Measurements from ENCODE around the gene PTPRB.
"Not testable (repeated sequence)": the region's sequence is repeated elsewhere in the genome, so short reads cannot be mapped to it uniquely, and the experiment has no call there.

Gene PTPRB

GRCh38 chr12:70535896-70536374 is 101.3 kb downstream of the PTPRB start:
- FAIRE-seq = no peak

DNA sequence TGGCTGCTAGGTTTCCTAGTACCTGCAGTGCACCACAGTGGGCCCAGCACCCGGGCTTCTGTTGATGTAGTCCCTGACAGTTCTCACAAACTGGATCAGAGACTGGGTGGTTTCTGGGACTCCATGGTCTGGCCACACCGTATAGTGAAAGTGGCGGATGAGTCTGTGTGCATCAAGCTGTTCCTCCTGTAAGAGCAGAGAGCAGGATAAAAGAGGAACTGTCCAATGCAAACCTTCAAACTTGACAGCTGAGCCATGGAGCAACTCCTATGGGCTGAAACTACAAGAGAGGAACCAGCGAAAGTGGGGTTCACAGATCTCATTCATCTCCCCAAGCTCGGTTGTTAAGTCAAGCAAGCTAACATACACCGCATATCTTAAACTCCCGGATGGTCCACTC is 102.8 kb downstream of the PTPRB start:
- no peak for FAIRE-seq

DNA sequence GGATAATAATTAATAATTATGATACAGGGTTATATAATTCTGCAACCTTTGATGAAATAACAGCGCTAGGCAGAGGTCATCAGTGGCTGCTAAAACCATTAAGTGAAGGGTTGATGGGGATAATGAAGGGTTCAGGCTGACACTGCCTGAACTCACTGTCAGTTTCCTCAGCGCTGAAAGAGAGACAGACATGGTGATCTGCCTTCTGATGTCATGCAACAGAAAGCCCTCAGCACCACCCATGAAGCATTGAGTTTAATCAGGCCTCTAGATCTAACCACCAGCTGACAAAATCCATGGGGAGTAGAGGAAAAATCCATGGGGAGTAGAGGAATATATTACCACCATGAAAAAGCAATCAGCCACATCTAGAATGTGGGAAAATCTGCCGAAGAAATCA is 107.6 kb downstream of the PTPRB start:
- FAIRE-seq = no peak

DNA sequence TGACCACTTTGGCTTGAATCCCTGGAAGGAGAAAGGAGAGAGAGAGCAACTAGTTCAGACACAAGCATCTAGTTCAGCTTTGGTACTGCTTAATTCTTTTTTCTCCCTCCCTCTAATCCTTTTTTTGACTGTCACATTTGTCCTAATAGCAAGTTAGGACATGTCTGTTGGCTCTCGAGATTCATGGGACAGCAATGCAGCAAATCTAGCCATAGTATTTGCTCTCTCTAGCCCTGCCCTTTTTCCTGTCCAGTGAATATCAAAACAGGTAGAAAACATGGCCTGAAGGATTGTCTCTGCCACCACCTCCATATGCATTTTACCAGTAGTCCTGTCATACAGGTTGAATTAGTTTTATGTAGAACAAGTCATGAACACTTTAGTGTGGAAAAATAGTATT is 116.4 kb downstream of the PTPRB start:
- FAIRE-seq = no peak

DNA sequence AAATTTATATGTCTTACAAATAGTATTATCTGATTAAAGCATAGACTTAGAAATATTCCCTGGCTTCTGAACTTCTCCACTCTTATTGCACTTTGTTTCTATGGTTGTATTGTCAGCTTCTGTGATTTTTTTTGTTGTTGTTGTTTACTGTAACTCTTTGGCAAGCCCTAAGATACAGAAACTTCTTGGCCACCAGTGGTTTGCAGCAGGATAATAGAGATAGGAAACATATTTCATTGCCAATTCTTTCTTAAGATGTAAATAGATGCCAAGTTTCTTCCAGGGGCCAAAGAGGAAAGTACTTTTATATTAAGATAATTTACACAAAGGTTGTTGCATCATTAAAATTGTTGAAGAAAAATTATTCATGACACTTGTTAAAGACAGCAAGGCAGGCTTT is 123.8 kb downstream of the PTPRB start:
- FAIRE-seq = no peak

DNA sequence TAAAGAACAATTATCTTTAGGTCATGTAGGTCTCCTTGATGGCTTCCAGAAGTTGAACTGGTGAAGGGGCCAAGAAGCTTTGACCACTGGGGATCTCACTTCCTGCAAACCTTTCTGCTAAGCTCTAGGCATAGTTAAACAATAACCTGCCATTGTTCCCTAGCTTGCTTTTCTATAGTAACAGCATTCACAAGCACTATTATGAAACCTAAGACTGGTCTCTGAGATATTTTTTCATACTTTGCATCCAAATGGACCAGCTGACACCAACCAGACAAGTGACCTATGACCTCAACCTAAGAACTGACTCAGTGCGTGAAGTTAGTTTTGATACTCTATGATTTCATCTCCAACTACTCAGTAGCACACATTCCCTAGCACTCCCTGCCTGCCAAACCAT is 129.1 kb downstream of the PTPRB start:
- FAIRE-seq = no peak

GRCh38 chr12:70507442-70507841 is 129.8 kb downstream of the PTPRB start:
- FAIRE-seq = no peak

DNA sequence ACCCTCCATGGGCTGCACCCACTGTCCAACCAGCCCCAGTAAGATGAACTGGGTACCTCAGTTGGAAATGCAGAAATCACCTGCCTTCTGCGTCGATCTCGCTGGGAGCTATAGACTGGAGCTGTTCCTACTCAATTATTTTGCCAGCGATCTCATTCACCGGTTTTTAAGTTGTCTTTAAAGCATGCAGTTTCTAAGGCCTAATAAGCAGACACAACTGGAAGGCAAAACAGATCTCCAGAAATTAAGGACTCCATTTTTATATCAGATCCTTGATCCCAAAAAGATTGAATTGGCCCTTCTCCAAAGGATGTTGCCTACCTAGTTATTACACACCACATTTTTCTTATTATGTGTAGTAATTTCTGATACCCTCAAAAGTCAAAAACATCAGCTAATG is 139.7 kb downstream of the PTPRB start:
- no peak for FAIRE-seq

GRCh38 chr12:70492904-70493303 is 144.3 kb downstream of the PTPRB start:
- FAIRE-seq = not testable (repeated sequence)

- not testable (repeated sequence) for FAIRE-seq
Measured at GRCh38 chr12:70490928-70491327, 146.3 kb downstream of the PTPRB start.

- no peak for FAIRE-seq
Measured at GRCh38 chr12:70487440-70487839, 149.8 kb downstream of the PTPRB start.

DNA sequence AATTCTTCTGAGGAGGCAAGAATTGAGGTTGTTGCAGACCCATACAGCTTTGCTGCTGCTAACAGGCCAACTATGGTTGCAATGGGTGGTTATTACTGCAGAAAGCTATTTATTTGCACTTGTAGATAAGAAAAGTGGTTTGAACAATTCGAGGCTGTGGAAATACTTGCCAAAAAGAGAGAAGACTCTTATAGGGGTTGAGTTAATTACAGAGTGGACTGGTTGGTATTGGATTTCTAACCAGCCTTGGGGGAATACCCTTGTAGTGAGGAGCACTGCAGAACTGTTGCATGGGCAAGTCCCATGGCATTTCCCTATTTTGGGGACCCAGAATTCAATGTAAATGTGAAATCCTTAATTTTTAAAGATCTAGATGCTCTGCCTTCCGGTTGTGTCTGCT is 150.6 kb downstream of the PTPRB start:
- FAIRE-seq = no peak

DNA sequence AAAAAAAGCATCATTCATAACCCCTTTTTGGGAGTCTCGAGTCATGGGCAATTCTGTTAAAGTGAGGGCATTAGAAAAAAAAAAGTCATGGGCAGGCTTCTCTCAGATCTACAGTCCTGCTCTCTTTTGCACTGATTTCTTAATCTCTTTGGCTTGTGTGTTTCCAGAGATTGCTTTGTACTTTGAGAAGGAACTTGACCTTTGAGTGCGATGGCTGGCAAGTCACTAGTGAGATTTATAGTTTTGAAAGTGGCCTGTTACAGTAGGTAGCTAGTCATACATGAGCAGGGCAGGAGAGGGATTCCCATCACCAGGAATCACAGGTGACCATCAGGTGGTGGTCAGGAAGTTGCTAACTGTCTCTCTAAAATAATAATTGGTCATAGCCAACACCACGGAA is 151.5 kb downstream of the PTPRB start:
- FAIRE-seq = no peak

DNA sequence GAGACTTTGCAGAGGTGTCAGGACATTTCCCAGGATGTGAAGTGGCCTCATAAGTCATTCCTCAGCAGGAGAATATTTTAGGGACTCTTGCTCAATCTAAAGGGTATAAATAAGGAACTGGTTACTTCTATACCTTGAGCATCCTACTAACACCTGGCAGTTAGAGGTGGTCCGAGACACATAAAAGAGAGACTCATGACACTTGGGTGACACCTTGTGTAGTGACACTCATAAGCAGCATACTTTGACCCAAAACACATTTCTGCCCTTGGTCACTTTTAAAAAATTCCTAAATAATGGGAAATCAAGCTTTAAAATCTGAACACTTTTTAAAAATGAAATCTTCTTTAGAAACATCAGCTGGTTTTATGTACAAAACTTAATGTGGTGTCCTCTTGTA is 152.8 kb downstream of the PTPRB start:
- no peak for FAIRE-seq

- no peak for FAIRE-seq
Measured at GRCh38 chr12:70482764-70483163, 154.5 kb downstream of the PTPRB start.

DNA sequence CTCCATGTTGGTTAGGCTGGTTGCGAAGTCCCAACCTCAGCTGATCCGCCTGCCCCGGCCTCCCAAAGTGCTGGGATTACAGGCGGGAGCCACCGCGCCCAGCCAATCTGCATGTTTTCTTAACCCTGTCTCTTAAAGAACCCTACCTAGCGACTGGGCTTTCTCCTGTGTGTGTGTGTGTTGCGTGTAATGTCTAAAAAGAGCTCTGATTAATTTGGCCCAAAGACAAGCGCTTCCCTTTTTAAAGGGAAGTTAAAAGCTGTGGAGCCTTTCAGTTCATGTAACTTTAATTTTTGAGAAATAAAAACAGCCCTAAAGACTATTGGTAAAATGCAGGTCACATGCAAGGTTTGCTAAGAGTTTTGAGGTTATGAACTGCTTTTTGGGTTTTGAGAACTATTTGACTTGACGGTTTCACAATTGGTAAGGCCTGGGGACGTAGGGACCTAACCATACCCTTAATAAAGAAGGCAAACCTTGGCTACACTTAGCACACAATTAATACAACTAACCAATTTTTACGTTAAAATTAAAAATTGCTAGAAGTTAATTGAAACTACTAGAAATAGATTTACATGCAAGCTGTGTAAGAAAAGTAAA is 167.9 kb downstream of the PTPRB start:
- no peak for FAIRE-seq

DNA sequence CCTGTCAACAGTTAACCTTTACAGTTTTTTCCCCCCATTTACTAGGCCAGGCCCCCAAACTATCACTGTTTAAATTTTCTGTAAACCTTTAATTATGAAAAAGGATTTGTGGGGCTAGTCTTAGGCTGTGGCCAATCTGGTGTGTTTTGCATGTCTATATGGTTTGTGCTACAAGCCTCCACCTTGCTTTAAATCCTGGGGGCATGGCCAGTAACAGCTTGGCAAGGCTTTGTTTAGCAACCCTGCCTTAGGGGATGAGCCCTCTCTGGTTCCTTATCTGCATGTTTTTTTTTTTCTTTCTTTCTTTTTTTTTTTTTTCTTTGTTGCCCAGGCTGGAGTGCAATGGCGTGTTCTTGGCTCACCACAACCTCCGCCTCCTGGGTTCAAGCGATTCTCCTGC is 168.5 kb downstream of the PTPRB start:
- no peak for FAIRE-seq

GRCh38 chr12:70467918-70468733 is 169.1 kb downstream of the PTPRB start:
- FAIRE-seq = no peak

- no peak for FAIRE-seq
Measured at GRCh38 chr12:70467476-70467875, 169.8 kb downstream of the PTPRB start.

DNA sequence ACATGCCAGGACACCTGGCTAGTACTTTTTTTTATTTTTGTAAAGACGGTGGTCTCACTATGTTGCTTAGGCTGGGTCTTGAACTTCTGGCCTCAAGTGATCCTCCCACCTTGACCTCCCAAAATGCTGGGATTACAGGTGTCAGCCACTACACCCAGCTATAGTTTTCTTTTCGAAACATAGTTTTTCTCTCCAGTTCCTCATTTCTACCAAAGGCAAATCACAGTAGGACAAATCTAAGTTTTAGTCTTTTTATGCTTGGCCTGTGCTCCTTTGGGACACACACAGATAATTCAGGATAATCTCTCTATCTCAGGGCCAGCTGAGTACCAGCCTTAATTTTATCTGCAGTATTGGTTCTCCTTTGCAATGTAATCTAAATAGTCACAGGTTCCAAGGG is 170.5 kb downstream of the PTPRB start:
- FAIRE-seq = no peak
